ENCODE data around the gene TXNRD1.

TXNRD1 gene

DNA sequence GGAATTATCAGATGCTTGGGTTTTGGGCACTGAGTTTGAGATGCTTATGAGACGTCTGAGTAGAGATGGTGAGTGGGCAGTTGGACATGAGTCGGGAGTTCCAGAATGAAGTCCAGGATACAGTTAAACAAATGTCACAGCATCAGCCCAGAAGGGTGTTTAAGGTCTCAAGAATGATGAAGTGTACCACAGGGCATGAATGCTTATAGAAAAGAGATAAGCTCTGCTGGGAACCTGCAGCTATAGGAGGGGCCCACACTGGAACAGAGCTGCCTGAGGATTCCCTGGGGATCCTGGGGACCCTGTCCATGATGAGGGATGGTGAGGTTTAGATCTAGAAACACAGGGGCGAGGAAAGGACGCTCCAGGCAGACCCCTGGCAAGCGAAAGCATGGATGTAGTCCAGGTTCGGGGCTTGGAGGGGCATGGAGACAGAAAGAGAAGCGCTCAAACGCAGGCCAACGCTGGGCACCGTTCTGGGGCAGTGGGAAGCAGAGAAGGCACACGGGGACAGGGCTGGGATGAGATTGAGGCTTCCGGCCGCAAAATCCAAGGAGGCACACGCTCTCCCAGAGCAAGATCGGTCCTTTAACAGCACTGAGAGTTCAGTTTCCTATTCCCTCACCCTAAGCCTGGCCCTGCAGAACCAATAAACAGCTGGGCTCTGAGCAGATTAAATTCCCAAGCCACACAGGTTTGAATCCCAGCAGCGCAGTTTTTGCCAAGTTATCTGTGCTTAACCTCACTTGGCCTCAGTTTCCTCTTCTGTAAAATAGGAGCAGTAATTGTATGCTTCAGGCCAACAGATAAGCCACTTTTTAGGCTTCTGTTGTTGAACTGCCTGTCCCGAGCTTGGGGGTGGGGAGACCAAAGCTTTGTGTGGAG, 140.9 kb downstream of the TXNRD1 start:
- ChIA-PET POLR2A (interaction anchor here (0.6 kb wide), 1 partner anchor 130 kb away, joined by 4 read pairs; no protein-coding TSS in a partner anchor), CTCF (interaction anchor here (2.8 kb wide), 1 partner anchor 8 kb away, joined by 11 read pairs; no protein-coding TSS in a partner anchor)
- H3K27ac ChIP-seq (ENCODE audit: insufficient read depth in 1 of 2, low read depth in 1 of 2, low read length in 2 of 2, poor library complexity in 1 of 2, severe bottlenecking in 2 of 2) = no peak overlapping the region
- H3K4me3 ChIP-seq (ENCODE audit: control insufficient read depth in 1 of 7, extremely low read depth in 1 of 7, insufficient read depth in 4 of 7, low read depth in 2 of 7, low read length in 6 of 7) = no peak overlapping the region
- no peaks in the 10 kb centered on the region for H3K4me1 ChIP-seq (ENCODE audit: control extremely low read depth in 1 of 4, control insufficient read depth in 4 of 4, insufficient read depth in 4 of 4, low read length in 3 of 4)
- 91% methylated on average over 16 of the region's 17 CpGs for WGBS (ENCODE audit: insufficient coverage)
- no peaks in the 10 kb centered on the region for H3K27me3 ChIP-seq (replicated peaks in 2 of 5; ENCODE audit: control insufficient read depth in 4 of 5, insufficient read depth in 5 of 5, low read length in 4 of 5)
- no peak for DNase-seq
- H3K36me3 ChIP-seq (ENCODE audit: control insufficient read depth in 4 of 4, insufficient read depth in 4 of 4, low read length in 3 of 4) = peaks cover 8 to 17% (median 11%) of the 10 kb centered on the region in 4 experiments
- H3K9me3 ChIP-seq (ENCODE audit: control extremely low read depth in 1 of 5, control insufficient read depth in 4 of 5, insufficient read depth in 2 of 5, low read depth in 1 of 5, low read length in 4 of 5) = peaks cover 0 to 5% (median 0%) of the 10 kb centered on the region in 5 experiments

DNA sequence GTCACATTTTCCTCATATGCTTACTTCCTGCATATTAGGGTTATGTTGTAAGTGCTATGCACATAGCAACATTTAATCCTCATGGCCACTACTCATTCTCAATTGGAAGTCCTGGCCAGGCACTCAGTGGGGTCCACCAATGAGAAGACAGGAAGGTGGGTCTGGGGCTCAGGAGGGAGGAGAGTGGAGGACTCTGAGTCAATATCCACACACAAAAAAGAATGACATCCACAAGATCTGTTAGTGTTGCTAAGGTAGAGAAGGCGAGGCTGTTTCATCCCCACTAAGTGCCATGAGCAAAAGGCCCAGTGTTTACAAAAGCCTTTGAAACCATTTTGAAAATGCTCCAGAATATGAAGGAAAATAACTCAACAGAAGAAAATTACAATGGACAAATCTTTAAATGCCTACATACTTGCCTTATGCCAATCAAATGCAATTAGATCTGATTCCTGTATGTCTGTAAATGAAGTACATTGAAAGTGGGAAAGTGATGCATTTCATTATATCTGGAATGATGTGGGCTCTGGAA, 141.9 kb downstream of the TXNRD1 start:
- peak in 2 of 3 donors; percentile 16 to 28 for DNase-seq
- ChIA-PET POLR2A (no interaction called here), CTCF (interaction anchor here (1.4 to 2.8 kb wide), 4 partner anchors 7 to 713 kb away, joined by 3 to 11 read pairs (median 4); partner anchors contain the start of gene TXNRD1)
- H3K27me3 ChIP-seq (replicated peaks in 2 of 5; ENCODE audit: control insufficient read depth in 4 of 5, insufficient read depth in 5 of 5, low read length in 4 of 5) = no peaks in the 10 kb centered on the region
- H3K27ac ChIP-seq (ENCODE audit: insufficient read depth in 1 of 2, low read depth in 1 of 2, low read length in 2 of 2, poor library complexity in 1 of 2, severe bottlenecking in 2 of 2) = no peak overlapping the region
- no peak overlapping the region for H3K4me3 ChIP-seq (ENCODE audit: control insufficient read depth in 1 of 7, extremely low read depth in 1 of 7, insufficient read depth in 4 of 7, low read depth in 2 of 7, low read length in 6 of 7)
- H3K36me3 ChIP-seq (ENCODE audit: control insufficient read depth in 4 of 4, insufficient read depth in 4 of 4, low read length in 3 of 4) = peaks cover 2 to 8% (median 3%) of the 10 kb centered on the region in 4 experiments
- H3K9me3 ChIP-seq (ENCODE audit: control extremely low read depth in 1 of 5, control insufficient read depth in 4 of 5, insufficient read depth in 2 of 5, low read depth in 1 of 5, low read length in 4 of 5) = peaks cover 0 to 5% (median 0%) of the 10 kb centered on the region in 5 experiments
- 100% methylated on average over 1 of the region's 1 CpG for WGBS (ENCODE audit: insufficient coverage)
- no peaks in the 10 kb centered on the region for H3K4me1 ChIP-seq (ENCODE audit: control extremely low read depth in 1 of 4, control insufficient read depth in 4 of 4, insufficient read depth in 4 of 4, low read length in 3 of 4)

DNA sequence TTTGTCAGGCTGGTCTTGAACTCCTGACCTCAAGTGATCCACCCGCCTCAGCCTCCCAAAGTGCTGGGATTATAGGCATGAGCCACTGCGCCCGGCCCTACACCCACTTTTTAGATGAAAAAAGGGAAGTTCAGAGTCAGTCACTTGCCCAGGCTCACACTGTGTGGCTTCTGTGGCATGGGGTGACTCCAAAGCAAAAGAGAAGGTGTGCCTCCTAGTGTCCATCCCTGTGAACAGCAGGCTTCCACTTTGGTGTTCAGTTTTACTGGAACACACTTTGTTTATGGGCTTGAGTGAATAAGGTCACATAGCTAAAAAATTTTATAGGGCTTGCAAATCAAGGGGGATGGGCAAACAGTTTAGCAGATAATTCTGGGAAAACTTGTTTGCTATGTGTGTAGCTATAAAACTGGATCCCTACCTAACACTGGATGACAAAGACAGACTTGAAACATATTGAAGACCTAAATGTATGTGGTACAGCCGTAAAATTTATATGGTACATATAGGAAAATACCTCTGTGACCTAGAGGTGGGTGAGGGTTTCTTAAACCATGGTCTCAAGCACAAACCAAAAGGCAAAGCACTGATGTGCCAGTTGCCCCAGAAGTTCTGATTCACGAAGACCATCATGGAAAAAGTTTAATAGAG, 142.9 kb downstream of the TXNRD1 start:
- H3K27ac ChIP-seq (ENCODE audit: insufficient read depth in 1 of 2, low read depth in 1 of 2, low read length in 2 of 2, poor library complexity in 1 of 2, severe bottlenecking in 2 of 2) = no peak overlapping the region
- H3K36me3 ChIP-seq (ENCODE audit: control insufficient read depth in 4 of 4, insufficient read depth in 4 of 4, low read length in 3 of 4) = peaks cover 2 to 8% (median 3%) of the 10 kb centered on the region in 4 experiments
- peaks cover 0 to 5% (median 0%) of the 10 kb centered on the region in 5 experiments for H3K9me3 ChIP-seq (ENCODE audit: control extremely low read depth in 1 of 5, control insufficient read depth in 4 of 5, insufficient read depth in 2 of 5, low read depth in 1 of 5, low read length in 4 of 5)
- DNase-seq = peak; percentile 82 to 92 (median 91)
- ChIA-PET CTCF (interaction anchor here (0.7 to 2.8 kb wide), 17 partner anchors 8 to 712 kb away, joined by 3 to 11 read pairs (median 3); partner anchors contain the start of gene TXNRD1), POLR2A (no interaction called here)
- WGBS (ENCODE audit: insufficient coverage) = 47% methylated on average over 4 of the region's 5 CpGs
- no peaks in the 10 kb centered on the region for H3K4me1 ChIP-seq (ENCODE audit: control extremely low read depth in 1 of 4, control insufficient read depth in 4 of 4, insufficient read depth in 4 of 4, low read length in 3 of 4)
- no peak overlapping the region for H3K4me3 ChIP-seq (ENCODE audit: control insufficient read depth in 1 of 7, extremely low read depth in 1 of 7, insufficient read depth in 4 of 7, low read depth in 2 of 7, low read length in 6 of 7)
- no peaks in the 10 kb centered on the region for H3K27me3 ChIP-seq (replicated peaks in 2 of 5; ENCODE audit: control insufficient read depth in 4 of 5, insufficient read depth in 5 of 5, low read length in 4 of 5)

DNA sequence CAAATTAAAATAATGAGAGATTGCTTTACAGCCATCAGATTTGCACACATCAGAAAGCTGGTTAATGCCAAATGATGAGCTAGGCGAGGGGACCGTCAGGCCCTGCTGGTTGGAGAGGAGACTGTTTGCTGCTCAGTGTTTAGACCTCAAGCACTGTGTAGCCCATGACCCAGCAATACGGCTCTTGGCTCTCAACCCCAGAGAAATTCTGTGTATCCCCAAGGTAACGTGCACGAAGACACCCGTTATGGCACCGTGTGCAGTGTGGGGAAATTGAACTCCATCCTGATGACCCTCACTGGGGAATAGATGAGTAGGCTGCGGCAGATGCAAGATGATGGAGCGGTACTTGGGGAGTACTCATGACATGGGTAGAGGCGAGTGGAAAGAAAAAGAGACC, 143.6 kb downstream of the TXNRD1 start:
- no peaks in the 10 kb centered on the region for H3K27me3 ChIP-seq (replicated peaks in 2 of 5; ENCODE audit: control insufficient read depth in 4 of 5, insufficient read depth in 5 of 5, low read length in 4 of 5)
- H3K36me3 ChIP-seq (ENCODE audit: control insufficient read depth in 4 of 4, insufficient read depth in 4 of 4, low read length in 3 of 4) = peaks cover 2 to 7% (median 3%) of the 10 kb centered on the region in 4 experiments
- DNase-seq = peak in 1 of 3 donors; percentile 11
- no peak overlapping the region for H3K4me3 ChIP-seq (ENCODE audit: control insufficient read depth in 1 of 7, extremely low read depth in 1 of 7, insufficient read depth in 4 of 7, low read depth in 2 of 7, low read length in 6 of 7)
- 99% methylated on average over 10 of the region's 10 CpGs for WGBS (ENCODE audit: insufficient coverage)
- no peaks in the 10 kb centered on the region for H3K4me1 ChIP-seq (ENCODE audit: control extremely low read depth in 1 of 4, control insufficient read depth in 4 of 4, insufficient read depth in 4 of 4, low read length in 3 of 4)
- H3K27ac ChIP-seq (ENCODE audit: insufficient read depth in 1 of 2, low read depth in 1 of 2, low read length in 2 of 2, poor library complexity in 1 of 2, severe bottlenecking in 2 of 2) = no peak overlapping the region
- ChIA-PET CTCF (interaction anchor here (0.7 to 2.8 kb wide), 10 partner anchors 8 to 638 kb away, joined by 3 to 11 read pairs (median 3); no protein-coding TSS in a partner anchor), POLR2A (no interaction called here)
- H3K9me3 ChIP-seq (ENCODE audit: control extremely low read depth in 1 of 5, control insufficient read depth in 4 of 5, insufficient read depth in 2 of 5, low read depth in 1 of 5, low read length in 4 of 5) = peaks cover 0 to 5% (median 0%) of the 10 kb centered on the region in 5 experiments

DNA sequence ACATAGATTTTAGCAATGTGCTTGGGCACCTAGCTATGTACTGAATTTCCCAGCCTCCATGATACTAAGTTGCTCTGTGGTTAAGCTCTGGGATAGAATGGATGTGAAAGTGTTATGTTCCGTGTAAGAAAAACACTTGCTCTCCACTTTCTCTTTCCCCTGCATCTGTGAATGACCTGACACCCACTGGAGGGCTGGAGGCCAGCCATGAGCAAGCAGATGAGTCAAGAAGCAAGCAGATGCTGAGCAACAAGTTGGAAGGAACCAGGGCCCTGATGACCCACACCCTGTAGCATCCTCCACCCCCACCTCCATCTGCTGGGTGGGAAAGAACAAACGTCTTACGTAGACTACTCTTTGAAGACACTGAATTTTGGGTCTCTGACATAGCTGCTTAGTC, 144.6 kb downstream of the TXNRD1 start:
- Histone ChIP-seq H3K4me3 (ENCODE audit: control insufficient read depth in 1 of 7, extremely low read depth in 1 of 7, insufficient read depth in 4 of 7, low read depth in 2 of 7, low read length in 6 of 7) (no peak overlapping the region), H3K27me3 (replicated peaks in 2 of 5; ENCODE audit: control insufficient read depth in 4 of 5, insufficient read depth in 5 of 5, low read length in 4 of 5) (no peaks in the 10 kb centered on the region), H3K4me1 (ENCODE audit: control extremely low read depth in 1 of 4, control insufficient read depth in 4 of 4, insufficient read depth in 4 of 4, low read length in 3 of 4) (no peaks in the 10 kb centered on the region), H3K27ac (ENCODE audit: insufficient read depth in 1 of 2, low read depth in 1 of 2, low read length in 2 of 2, poor library complexity in 1 of 2, severe bottlenecking in 2 of 2) (no peak overlapping the region), H3K36me3 (ENCODE audit: control insufficient read depth in 4 of 4, insufficient read depth in 4 of 4, low read length in 3 of 4) (no peaks in the 10 kb centered on the region), H3K9me3 (ENCODE audit: control extremely low read depth in 1 of 5, control insufficient read depth in 4 of 5, insufficient read depth in 2 of 5, low read depth in 1 of 5, low read length in 4 of 5) (peaks cover 0 to 5% (median 0%) of the 10 kb centered on the region in 5 experiments)
- no peak for DNase-seq
- CTCF ChIA-PET = interaction anchor here (1.1 to 1.7 kb wide), 3 partner anchors 73 to 279 kb away, joined by 3 to 4 read pairs (median 4); no protein-coding TSS in a partner anchor
- 100% methylated on average over 1 of the region's 3 CpGs for WGBS (ENCODE audit: insufficient coverage)
- POLR2A ChIA-PET = no interaction called here

DNA sequence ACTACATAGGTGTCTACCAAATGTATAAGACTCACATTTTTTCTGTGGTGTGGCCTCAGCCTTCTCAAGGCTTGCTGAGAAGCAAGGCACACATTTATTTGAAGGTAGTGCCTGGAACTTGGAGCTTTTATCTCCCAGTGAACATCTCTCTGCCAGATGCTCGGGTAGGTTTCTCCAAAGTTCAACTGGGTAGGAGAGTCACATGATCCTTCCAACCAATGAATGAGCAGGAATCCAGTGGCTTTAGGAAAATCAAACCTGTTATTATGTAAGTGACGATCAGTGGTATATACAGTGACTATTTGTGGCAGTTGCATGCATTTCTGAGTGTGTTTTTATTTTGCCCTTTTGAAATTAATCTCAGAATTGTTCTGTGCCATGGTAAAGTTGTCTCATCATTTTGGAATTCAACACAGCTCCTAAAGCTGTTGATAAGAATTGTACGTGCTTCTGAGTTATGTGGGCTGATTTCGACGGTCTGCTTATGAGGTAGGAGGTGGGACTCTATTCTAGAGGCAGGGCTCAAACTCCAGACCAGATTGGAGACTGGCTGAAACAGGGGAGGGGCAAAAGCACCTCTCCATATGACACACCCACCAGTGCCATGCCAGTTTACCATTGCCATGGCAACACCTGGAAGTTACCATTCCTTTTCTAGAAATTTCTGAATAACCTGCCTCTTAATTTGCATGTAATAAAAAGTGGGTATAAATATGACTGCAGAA, 145.6 kb downstream of the TXNRD1 start:
- CTCF ChIA-PET = interaction anchor here (1.7 kb wide), 1 partner anchor 278 kb away, joined by 4 read pairs; no protein-coding TSS in a partner anchor
- H3K9me3 ChIP-seq (ENCODE audit: control extremely low read depth in 1 of 5, control insufficient read depth in 4 of 5, insufficient read depth in 2 of 5, low read depth in 1 of 5, low read length in 4 of 5) = peaks cover 0 to 5% (median 0%) of the 10 kb centered on the region in 5 experiments
- no peaks in the 10 kb centered on the region for H3K4me1 ChIP-seq (ENCODE audit: control extremely low read depth in 1 of 4, control insufficient read depth in 4 of 4, insufficient read depth in 4 of 4, low read length in 3 of 4)
- POLR2A ChIA-PET = no interaction called here
- H3K27ac ChIP-seq (ENCODE audit: insufficient read depth in 1 of 2, low read depth in 1 of 2, low read length in 2 of 2, poor library complexity in 1 of 2, severe bottlenecking in 2 of 2) = no peak overlapping the region
- no peaks in the 10 kb centered on the region for H3K27me3 ChIP-seq (replicated peaks in 2 of 5; ENCODE audit: control insufficient read depth in 4 of 5, insufficient read depth in 5 of 5, low read length in 4 of 5)
- H3K36me3 ChIP-seq (ENCODE audit: control insufficient read depth in 4 of 4, insufficient read depth in 4 of 4, low read length in 3 of 4) = no peaks in the 10 kb centered on the region
- WGBS (ENCODE audit: insufficient coverage) = 100% methylated on average over 2 of the region's 5 CpGs
- H3K4me3 ChIP-seq (ENCODE audit: control insufficient read depth in 1 of 7, extremely low read depth in 1 of 7, insufficient read depth in 4 of 7, low read depth in 2 of 7, low read length in 6 of 7) = no peak overlapping the region
- DNase-seq = no peak
